GM12801 (cell line): ENCODE results near the gene PBX4.

Experiments
- CTCF ChIP-seq: IDR thresholded peaks from one replicate; pipeline ENCODE4 v1.5.1; 2011; ENCODE audit warnings: control low read depth; ENCODE audit not compliant: insufficient read length; ENCODE audit errors: extremely low read depth

The PBX4 gene, protein sequence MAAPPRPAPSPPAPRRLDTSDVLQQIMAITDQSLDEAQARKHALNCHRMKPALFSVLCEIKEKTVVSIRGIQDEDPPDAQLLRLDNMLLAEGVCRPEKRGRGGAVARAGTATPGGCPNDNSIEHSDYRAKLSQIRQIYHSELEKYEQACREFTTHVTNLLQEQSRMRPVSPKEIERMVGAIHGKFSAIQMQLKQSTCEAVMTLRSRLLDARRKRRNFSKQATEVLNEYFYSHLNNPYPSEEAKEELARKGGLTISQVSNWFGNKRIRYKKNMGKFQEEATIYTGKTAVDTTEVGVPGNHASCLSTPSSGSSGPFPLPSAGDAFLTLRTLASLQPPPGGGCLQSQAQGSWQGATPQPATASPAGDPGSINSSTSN

GRCh38 chr19:19618219-19619051 lies at the start of gene PBX4:
PBX4 (minus strand) TSS chr19:19618687; CDS start chr19:19618629, 58 bp downstream.
- no peak for TF ChIP-seq CTCF

DNA sequence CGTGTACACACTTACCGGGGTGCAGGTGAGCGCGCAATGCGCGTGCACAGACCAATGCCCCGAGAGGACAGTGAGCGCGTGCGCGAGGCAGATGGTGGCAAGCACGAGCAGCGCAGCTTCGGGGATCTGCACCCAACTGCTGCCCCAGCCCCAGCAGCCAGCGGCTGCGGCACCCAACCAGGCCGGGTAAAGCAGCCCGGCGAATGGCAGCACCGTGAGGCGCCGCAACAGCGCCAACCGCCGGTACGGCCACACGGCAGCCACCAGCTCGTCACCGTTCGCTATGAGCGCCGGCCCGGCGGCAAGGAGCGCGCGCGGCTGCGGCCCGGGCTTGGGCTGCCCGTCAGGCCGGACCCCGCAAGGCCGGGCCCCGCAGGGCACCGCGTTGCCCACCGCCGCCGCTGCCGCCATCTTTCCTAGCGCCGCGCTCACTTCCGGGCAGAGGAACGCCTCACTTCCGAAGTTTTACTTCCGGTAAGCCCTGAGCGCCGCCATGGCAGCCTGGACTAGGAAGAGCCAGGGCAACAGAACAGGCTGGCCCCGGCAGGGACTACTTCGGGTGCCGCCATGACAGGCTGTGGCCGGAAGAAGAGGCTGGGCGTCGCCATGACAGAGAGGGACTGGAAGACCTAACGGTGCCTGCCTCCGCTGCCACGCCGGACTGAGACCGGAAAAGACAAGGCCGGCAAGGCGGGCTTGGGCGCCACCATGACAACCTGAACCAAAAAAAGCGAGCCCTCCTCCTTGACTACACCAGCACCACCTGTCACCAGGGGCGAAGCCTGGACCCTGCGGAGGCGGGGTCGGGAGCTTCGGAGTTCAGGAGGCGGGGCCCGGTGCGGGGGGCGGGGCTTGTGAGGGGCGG lies 45.0 kb upstream of the PBX4 start, which contains the start of gene ATP13A1:
TSS of gene ATP13A1 (minus strand) at position 421 of the 865 bp plus-strand sequence. CDS start at position 411, 10 bp downstream.
- TF ChIP-seq CTCF, result no peak

- TF ChIP-seq CTCF, result no peak
Measured at GRCh38 chr19:19662871-19663255, 44.4 kb upstream of the PBX4 start.

DNA sequence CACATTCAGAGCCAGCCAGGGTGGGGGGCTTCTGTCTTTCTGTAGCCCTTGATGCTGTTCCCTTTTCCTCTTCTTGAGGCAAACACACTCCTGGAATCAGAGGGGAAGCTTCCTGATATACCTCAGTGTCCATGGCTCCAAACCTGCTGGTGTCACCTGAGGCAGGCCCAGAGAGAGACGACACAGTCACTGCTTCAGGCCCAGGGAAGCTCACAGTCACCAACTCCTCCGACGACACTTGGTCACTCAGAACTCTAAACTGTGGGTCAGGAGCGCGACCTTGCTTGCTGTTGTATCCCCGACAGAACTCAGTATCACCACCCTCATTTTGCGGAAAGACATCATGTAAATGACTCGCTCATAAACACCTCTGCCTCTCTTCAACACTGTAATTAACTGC lies 43.9 kb upstream of the PBX4 start:
- no peak for TF ChIP-seq CTCF

DNA sequence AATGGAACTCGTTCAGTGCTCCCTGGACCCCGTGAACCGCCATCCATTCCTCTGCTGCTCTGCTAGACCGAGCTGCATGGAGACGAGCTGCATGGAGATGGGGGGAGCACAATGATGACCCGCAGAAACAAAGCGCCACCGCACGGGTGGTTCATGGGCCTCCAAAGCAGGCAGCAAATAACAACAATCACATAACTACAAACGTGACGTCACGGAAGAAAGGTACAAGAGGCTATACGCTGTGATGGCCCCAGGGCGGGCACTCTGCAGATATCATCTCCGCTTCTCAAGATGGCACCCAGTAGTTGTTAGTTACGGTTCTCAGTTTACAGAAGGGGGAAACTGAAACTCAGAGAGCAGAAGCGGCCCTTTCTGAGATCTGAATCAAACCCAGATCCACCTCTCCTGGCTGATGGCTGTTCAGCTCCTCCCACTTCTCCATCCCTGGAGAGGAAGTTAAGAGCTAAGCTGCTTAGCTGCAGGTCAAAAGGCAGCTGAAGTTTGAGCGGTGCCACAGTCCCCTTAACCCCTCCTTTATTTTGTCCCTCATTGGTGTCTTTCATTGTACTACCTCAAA lies 43.3 kb upstream of the PBX4 start:
- TF ChIP-seq CTCF, result no peak

DNA sequence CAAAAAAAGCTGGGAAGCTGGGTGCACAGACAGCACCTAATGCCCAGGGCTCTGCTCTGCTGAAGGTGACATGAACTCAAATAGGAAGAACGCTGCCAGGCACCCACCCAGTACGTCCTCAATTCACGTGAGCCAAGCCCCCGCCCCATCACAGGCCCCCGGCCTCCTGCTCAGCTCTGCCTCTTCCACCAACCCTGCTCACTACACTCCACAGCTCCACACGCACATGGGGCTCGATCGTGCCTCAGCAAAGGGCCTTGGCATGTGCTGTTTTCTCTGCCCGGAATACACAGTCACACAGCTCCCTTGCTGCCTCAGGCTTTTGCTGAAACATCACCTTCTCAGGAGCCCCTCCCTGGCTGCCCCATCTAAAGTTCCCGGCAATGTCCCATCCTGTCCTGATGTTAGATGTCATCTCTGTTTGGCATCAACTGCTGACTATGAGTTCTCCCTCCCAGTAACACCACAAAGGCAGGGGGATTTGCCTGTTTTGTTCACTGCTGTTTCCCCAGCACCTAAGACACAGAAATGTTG lies 42.7 kb upstream of the PBX4 start:
- no peak for TF ChIP-seq CTCF
